ENCODE measurements around the gene RBMS1. TPM values are rescaled to one million over a fixed set of nuclear protein-coding genes. Genes with fewer than 3 reads are reported as not detected.

Gene RBMS1
- total RNA-seq, 1 donor from 2014 or later: 93.3 TPM

DNA sequence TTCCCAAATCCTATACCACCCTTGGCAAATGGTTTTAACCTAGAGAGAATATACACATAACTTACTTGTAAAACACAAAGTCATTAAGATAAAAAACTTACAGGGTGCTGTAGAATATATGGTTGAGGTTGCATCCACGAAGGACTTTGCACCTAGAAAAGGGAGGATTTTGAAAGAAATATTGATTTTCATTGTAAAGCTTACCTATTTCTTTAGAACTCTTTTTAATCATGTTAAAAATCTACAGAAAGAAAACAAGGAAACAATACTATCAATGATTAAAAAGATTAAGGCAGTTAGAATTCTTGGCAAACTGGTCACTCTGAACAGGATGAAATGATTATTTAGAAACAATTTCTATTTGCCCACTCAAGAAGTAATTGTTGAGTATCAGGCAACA, 212.4 kb downstream of the RBMS1 start:
- no peaks in the 10 kb centered on the region for H3K9me3 ChIP-seq
- no peak for DNase-seq (ENCODE audit: extremely low spot score in 2 of 2)
- no peak overlapping the region for H3K27ac ChIP-seq
- intact Hi-C loops (cut with DNase I): no loop called here
- peaks cover 0 to 49% of the 10 kb centered on the region in 2 donors for H3K36me3 ChIP-seq
- no peaks in the 10 kb centered on the region for H3K27me3 ChIP-seq
- H3K4me1 ChIP-seq: peaks cover 14% of the 10 kb centered on the region
- TF ChIP-seq POLR2A (IDR thresholded peaks at IDR 0.05) (no peak), POLR2AphosphoS5 (IDR thresholded peaks at IDR 0.05; ENCODE audit: insufficient read depth in 1 of 2, low read depth in 1 of 2) (no peak)
- TF ChIP-seq, protein P1, sequence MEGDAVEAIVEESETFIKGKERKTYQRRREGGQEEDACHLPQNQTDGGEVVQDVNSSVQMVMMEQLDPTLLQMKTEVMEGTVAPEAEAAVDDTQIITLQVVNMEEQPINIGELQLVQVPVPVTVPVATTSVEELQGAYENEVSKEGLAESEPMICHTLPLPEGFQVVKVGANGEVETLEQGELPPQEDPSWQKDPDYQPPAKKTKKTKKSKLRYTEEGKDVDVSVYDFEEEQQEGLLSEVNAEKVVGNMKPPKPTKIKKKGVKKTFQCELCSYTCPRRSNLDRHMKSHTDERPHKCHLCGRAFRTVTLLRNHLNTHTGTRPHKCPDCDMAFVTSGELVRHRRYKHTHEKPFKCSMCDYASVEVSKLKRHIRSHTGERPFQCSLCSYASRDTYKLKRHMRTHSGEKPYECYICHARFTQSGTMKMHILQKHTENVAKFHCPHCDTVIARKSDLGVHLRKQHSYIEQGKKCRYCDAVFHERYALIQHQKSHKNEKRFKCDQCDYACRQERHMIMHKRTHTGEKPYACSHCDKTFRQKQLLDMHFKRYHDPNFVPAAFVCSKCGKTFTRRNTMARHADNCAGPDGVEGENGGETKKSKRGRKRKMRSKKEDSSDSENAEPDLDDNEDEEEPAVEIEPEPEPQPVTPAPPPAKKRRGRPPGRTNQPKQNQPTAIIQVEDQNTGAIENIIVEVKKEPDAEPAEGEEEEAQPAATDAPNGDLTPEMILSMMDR (IDR thresholded peaks at IDR 0.05): no peak
- H3K4me3 ChIP-seq: no peak overlapping the region

DNA sequence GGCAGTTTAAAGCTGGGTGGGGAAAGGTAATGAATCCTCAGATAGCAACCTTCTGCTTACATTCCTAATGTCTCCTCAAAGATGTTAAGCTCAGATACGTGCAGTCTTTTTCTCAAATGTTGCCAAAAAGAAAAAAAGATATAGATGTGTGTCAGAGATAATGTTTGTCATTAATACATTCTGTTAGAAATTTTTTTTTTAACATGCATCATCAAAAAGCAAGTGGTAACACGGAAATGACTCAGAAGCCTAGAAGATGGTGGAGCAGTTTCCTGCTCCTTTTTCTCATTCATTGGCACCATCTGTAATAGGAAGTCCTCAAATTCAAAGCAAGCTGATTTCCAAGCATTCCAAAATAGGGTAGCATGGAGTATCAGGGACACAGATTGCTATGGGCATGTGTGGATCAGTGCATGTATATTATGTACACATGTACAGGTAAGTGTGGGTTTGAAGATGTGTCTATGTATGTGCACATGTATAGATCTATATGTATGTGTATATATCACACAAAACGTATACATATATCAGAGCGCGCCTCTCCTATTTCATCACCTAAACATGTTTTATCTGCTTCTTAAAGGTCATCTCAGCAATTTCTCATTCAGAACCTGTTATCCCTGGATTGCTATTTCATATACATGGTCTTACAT, 213.7 kb downstream of the RBMS1 start:
- H3K27ac ChIP-seq: no peak overlapping the region
- DNase-seq (ENCODE audit: extremely low spot score in 2 of 2): no peak
- peaks cover 0 to 47% of the 10 kb centered on the region in 2 donors for H3K36me3 ChIP-seq

GRCh38 chr2:160278879-160279177, 214.8 kb downstream of the RBMS1 start:
- H3K4me3 ChIP-seq: no peak overlapping the region
- DNase-seq (ENCODE audit: extremely low spot score in 2 of 2): no peak
- intact Hi-C loops (cut with DNase I): loop anchor here (10.0 kb wide), 1 partner anchor 126 kb away; no protein-coding TSS in a partner anchor
- H3K27ac ChIP-seq: no peak overlapping the region
- H3K4me1 ChIP-seq: peaks cover 14% of the 10 kb centered on the region
- TF ChIP-seq, protein P1 (IDR thresholded peaks at IDR 0.05): peak in 1 of 3 experiments; percentile 19
- TF ChIP-seq POLR2A (IDR thresholded peaks at IDR 0.05) (no peak), POLR2AphosphoS5 (IDR thresholded peaks at IDR 0.05; ENCODE audit: insufficient read depth in 1 of 2, low read depth in 1 of 2) (peak in 1 of 2 donors; percentile 29)
- no peaks in the 10 kb centered on the region for H3K27me3 ChIP-seq
- H3K9me3 ChIP-seq: no peaks in the 10 kb centered on the region
- peaks cover 0 to 42% of the 10 kb centered on the region in 2 donors for H3K36me3 ChIP-seq

More for the DNA sequence above, 213.7 kb downstream of the RBMS1 start:
- H3K4me3 ChIP-seq: no peak overlapping the region
- peaks cover 14% of the 10 kb centered on the region for H3K4me1 ChIP-seq
- intact Hi-C loops (cut with DNase I): loop anchor here (10.0 kb wide), 1 partner anchor 125 kb away; no protein-coding TSS in a partner anchor
- TF ChIP-seq, protein P1 (IDR thresholded peaks at IDR 0.05): no peak
- peak in 1 of 2 donors; percentile 41 for TF ChIP-seq POLR2AphosphoS5 (IDR thresholded peaks at IDR 0.05; ENCODE audit: insufficient read depth in 1 of 2, low read depth in 1 of 2)
- TF ChIP-seq POLR2A (IDR thresholded peaks at IDR 0.05): no peak
- H3K27me3 ChIP-seq: no peaks in the 10 kb centered on the region
- H3K9me3 ChIP-seq: no peaks in the 10 kb centered on the region

- no peak for DNase-seq (ENCODE audit: extremely low spot score in 2 of 2)
- intact Hi-C loops (cut with DNase I): loop anchor here (10.0 kb wide), 1 partner anchor 127 kb away; no protein-coding TSS in a partner anchor
- Histone ChIP-seq H3K4me3 (no peak overlapping the region), H3K27me3 (no peaks in the 10 kb centered on the region), H3K9me3 (no peaks in the 10 kb centered on the region), H3K4me1 (peaks cover 14% of the 10 kb centered on the region), H3K36me3 (peaks cover 0 to 43% of the 10 kb centered on the region in 2 donors), H3K27ac (no peak overlapping the region)
- TF ChIP-seq, protein P1 (IDR thresholded peaks at IDR 0.05): no peak
- no peak for TF ChIP-seq POLR2A (IDR thresholded peaks at IDR 0.05)
- no peak for TF ChIP-seq POLR2AphosphoS5 (IDR thresholded peaks at IDR 0.05; ENCODE audit: insufficient read depth in 1 of 2, low read depth in 1 of 2)
Observed at GRCh38 chr2:160278101-160278878, 215.3 kb downstream of the RBMS1 start.

Measured in vagina (tissue), 2 donors.